B cell (primary cell): ENCODE data around the gene SLC13A3.

Source experiments
- EZH2 ChIP-seq: IDR thresholded peaks from 2 replicates; pipeline ENCODE4 v1.6.1; 2012; ENCODE audit warnings: borderline replicate concordance, low read depth, mild to moderate bottlenecking, moderate library complexity, low read length; ENCODE audit not compliant: insufficient read depth, poor library complexity, severe bottlenecking
- TF ChIP-seq, protein P1 (sequence below): fragments of 200-600 bp; IDR thresholded peaks from one replicate; pipeline ENCODE4 v1.8.0; 2022; ENCODE audit warnings: antibody characterized with exemption, mild to moderate bottlenecking

DNA sequence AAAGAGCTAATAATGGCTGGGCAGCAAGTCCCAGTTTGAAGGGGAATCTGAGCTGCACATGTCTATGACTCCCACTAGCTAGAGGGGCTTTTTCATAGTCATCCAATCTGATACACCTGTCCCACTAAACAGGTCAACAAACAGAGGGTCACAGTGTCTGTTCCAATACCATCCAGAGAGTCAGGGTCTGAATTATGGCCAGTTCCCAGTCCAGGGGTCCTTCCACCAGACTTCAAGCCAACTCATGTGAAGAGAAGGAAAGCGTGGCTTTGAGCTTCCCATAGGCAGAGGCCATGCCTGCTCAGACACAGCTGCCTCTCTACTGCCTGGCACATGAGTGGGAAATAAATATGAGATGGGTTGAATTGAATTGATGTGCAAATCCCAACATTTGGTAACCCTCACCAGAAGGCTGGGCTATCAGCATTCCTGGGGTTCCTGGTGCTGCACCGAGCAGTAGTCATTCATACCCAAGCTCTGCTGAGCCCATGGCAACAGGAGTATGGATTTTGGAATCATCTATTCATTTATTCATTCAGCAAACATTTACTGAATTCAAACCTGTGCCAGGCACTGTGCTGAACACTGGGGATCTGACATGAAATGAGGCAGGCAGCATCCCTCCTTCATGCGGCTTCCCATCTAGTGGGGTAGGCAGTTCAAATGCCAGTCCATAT, 20.7 kb upstream of the SLC13A3 start:
- TF ChIP-seq, protein P1, sequence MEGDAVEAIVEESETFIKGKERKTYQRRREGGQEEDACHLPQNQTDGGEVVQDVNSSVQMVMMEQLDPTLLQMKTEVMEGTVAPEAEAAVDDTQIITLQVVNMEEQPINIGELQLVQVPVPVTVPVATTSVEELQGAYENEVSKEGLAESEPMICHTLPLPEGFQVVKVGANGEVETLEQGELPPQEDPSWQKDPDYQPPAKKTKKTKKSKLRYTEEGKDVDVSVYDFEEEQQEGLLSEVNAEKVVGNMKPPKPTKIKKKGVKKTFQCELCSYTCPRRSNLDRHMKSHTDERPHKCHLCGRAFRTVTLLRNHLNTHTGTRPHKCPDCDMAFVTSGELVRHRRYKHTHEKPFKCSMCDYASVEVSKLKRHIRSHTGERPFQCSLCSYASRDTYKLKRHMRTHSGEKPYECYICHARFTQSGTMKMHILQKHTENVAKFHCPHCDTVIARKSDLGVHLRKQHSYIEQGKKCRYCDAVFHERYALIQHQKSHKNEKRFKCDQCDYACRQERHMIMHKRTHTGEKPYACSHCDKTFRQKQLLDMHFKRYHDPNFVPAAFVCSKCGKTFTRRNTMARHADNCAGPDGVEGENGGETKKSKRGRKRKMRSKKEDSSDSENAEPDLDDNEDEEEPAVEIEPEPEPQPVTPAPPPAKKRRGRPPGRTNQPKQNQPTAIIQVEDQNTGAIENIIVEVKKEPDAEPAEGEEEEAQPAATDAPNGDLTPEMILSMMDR = no peak
- no peak for TF ChIP-seq EZH2
